Hepatocyte (in vitro differentiated cells): ENCODE data around the gene CYTH4.

Experiments used
- CTCF ChIP-seq: fragments of 200-600 bp; sonication (generic); IDR thresholded peaks from 2 replicates; pipeline ENCODE4 v1.5.1; 2016; ENCODE audit warnings: antibody characterized with exemption, mild to moderate bottlenecking; ENCODE audit not compliant: poor library complexity
- EZH2 ChIP-seq: fragments of 200-600 bp; sonication (generic); IDR thresholded peaks from 2 replicates; pipeline ENCODE4 v1.6.1; 2016; ENCODE audit warnings: antibody characterized with exemption, mild to moderate bottlenecking, borderline replicate concordance
- EZH2phosphoT487 ChIP-seq: fragments of 200-600 bp; sonication (generic); IDR thresholded peaks from one replicate; pipeline ENCODE4 v1.6.1; 2018; ENCODE audit warnings: antibody characterized with exemption, mild to moderate bottlenecking, low read depth, moderate library complexity; ENCODE audit not compliant: unreplicated experiment, severe bottlenecking

GRCh38 chr22:37278261-37278660, 4.0 kb upstream of the CYTH4 start:
- TF ChIP-seq CTCF (no peak), EZH2phosphoT487 (no peak), EZH2 (no peak)
